CD4-positive, CD25-positive, alpha-beta regulatory T cell (primary cell): ENCODE results near the gene PSTK. TPM values are rescaled to one million over a fixed set of nuclear protein-coding genes. Genes with fewer than 3 reads are reported as not detected.

ENCODE experiments used
- ATAC-seq, 2 donors: fragments of 150-1000 bp; cut with Tn5 transposase; one replicate each; pipeline ENCODE4 v1.10.0; 2021; ENCODE audit warnings: low read depth in 2 of 2, moderate number of reproducible peaks in 2 of 2, moderate library complexity in 1 of 2
- DNase-seq, 3 donors: peaks; one replicate each; pipeline versions ENCODE4 v3.0.0 to v3.0.0-alpha.2; 2012 to 2022; ENCODE audit warnings: mixed read lengths in 1 of 3
- H3K27ac ChIP-seq: one replicate; pipeline ENCODE4 v1.7.0; 2013; ENCODE audit warnings: mild to moderate bottlenecking, low read length; ENCODE audit not compliant: insufficient read depth, poor library complexity, severe bottlenecking
- H3K27me3 ChIP-seq: one replicate; pipeline ENCODE4 v1.7.0; 2013; ENCODE audit warnings: low read length; ENCODE audit not compliant: control insufficient read depth, insufficient read depth
- H3K36me3 ChIP-seq: one replicate; pipeline ENCODE4 v1.7.0; 2013; ENCODE audit warnings: mild to moderate bottlenecking, low read length, moderate library complexity; ENCODE audit not compliant: control insufficient read depth, insufficient read depth
- H3K4me1 ChIP-seq: 2 replicates; pipeline ENCODE4 v1.7.0; 2013; ENCODE audit warnings: mild to moderate bottlenecking, low read length; ENCODE audit not compliant: insufficient read depth, control insufficient read depth, poor library complexity, severe bottlenecking
- H3K4me3 ChIP-seq: one replicate; pipeline ENCODE4 v1.7.0; 2013; ENCODE audit warnings: low read depth, mild to moderate bottlenecking, low read length, moderate library complexity
- H3K9me3 ChIP-seq, 2 experiments: 1 replicate in 1 of 2; 2 replicates in 1 of 2; pipeline ENCODE4 v1.7.0; 2013; ENCODE audit warnings: low read length in 2 of 2, mild to moderate bottlenecking in 1 of 2, moderate library complexity in 1 of 2; ENCODE audit not compliant: control insufficient read depth in 2 of 2
- H3K27ac Mint-ChIP-seq, 3 donors: one replicate each; pipeline ENCODE4 v1.8.0; 2020 to 2022; ENCODE audit warnings: mild to moderate bottlenecking in 3 of 3, mixed read lengths in 3 of 3, moderate library complexity in 2 of 3
- H3K27me3 Mint-ChIP-seq: one replicate; pipeline ENCODE4 v1.8.0; 2022; ENCODE audit warnings: mild to moderate bottlenecking, mixed read lengths
- H3K36me3 Mint-ChIP-seq: one replicate; pipeline ENCODE4 v1.8.0; 2020; ENCODE audit warnings: mixed read lengths
- H3K4me1 Mint-ChIP-seq, 4 donors: one replicate each; pipeline ENCODE4 v1.8.0; 2020 to 2022; ENCODE audit warnings: mixed read lengths in 4 of 4, mild to moderate bottlenecking in 1 of 4
- H3K4me3 Mint-ChIP-seq, 4 donors: one replicate each; pipeline ENCODE4 v1.8.0; 2020 to 2022; ENCODE audit warnings: mild to moderate bottlenecking in 4 of 4, mixed read lengths in 4 of 4, moderate library complexity in 3 of 4
- H3K9me3 Mint-ChIP-seq, 7 donors: one replicate each; pipeline ENCODE4 v1.8.0; 2020 to 2022; ENCODE audit warnings: mixed read lengths in 7 of 7, mild to moderate bottlenecking in 3 of 7, moderate library complexity in 2 of 7
- polyA plus RNA-seq, 4 donors: library from polyadenylated mRNA; unstranded; fragments of 300-500 nt; fragmentation: Illumina TruSeq; gene quantifications; one replicate each; pipeline ENCODE4 v1.2.3, GENCODE V29; 2021
- total RNA-seq: library from RNA; stranded (reverse); gene quantifications from one replicate; pipeline ENCODE4 v1.2.3, GENCODE V29; 2022

Gene PSTK
- total and polyA plus RNA-seq, 5 donors from 2014 or later, result 4.1 to 9.5 (median 8.4) TPM

- Histone ChIP-seq H3K4me3 (peak overlapping the region; percentile 85), H3K27me3 (no peaks in the 10 kb centered on the region), H3K4me1 (peaks cover 10% of the 10 kb centered on the region), H3K9me3 (no peaks in the 10 kb centered on the region), H3K36me3 (no peaks in the 10 kb centered on the region), H3K27ac (peak overlapping the region; percentile 45)
- ATAC-seq (no peak), DNase-seq (peak in 1 of 3 donors; percentile 38)
- peaks cover 8% of the 10 kb centered on the region for H3K27me3 Mint-ChIP-seq
- H3K4me1 Mint-ChIP-seq, result peaks cover 9 to 17% (median 14%) of the 10 kb centered on the region in 4 donors
- H3K4me3 Mint-ChIP-seq, result peak overlapping the region; percentile 89 to 95 (median 94)
- H3K27ac Mint-ChIP-seq, result peak overlapping the region in 2 of 3 donors; percentile 96 to 97
- no peaks in the 10 kb centered on the region for H3K9me3 Mint-ChIP-seq
- peaks cover 5% of the 10 kb centered on the region for H3K36me3 Mint-ChIP-seq
Observed at GRCh38 chr10:122981066-122981464, 864 bp downstream of the PSTK start.

DNA sequence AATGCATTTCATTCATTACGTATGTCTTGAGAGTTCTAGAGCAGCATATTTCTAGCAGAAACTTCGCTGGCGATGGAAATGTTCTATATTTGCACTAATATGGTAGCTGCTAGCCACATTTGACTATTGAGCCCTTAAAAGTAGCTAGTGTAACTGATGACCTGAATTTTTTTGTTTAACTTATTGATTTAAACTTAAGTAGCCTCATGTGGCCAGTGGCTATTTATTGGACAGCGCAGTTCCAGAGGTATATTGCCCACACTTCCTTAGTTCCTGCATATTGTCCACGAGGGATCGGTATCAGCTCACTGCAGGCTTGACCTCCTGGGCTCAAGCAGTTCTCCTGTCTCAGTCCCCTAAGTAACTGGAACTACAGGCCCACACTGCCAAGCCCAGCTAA is 3.7 kb downstream of the PSTK start:
- Mint-ChIP-seq H3K4me3 (peak overlapping the region in 1 of 4 donors; percentile 29), H3K4me1 (peaks cover 9 to 17% (median 16%) of the 10 kb centered on the region in 4 donors), H3K36me3 (peaks cover 16% of the 10 kb centered on the region), H3K9me3 (no peaks in the 10 kb centered on the region), H3K27ac (no peak overlapping the region), H3K27me3 (peaks cover 8% of the 10 kb centered on the region)
- Histone ChIP-seq H3K9me3 (no peaks in the 10 kb centered on the region), H3K36me3 (no peaks in the 10 kb centered on the region), H3K27ac (no peak overlapping the region), H3K27me3 (no peaks in the 10 kb centered on the region), H3K4me1 (peaks cover 10% of the 10 kb centered on the region), H3K4me3 (no peak overlapping the region)
- DNase-seq (no peak), ATAC-seq (no peak)

- Mint-ChIP-seq H3K9me3 (no peaks in the 10 kb centered on the region), H3K36me3 (peaks cover 16% of the 10 kb centered on the region), H3K4me1 (peaks cover 9 to 17% (median 15%) of the 10 kb centered on the region in 4 donors), H3K4me3 (no peak overlapping the region), H3K27ac (peak overlapping the region in 1 of 3 donors; percentile 2), H3K27me3 (peaks cover 8% of the 10 kb centered on the region)
- H3K4me3 ChIP-seq, result no peak overlapping the region
- H3K27ac ChIP-seq, result no peak overlapping the region
- ATAC-seq (no peak), DNase-seq (no peak)
- no peaks in the 10 kb centered on the region for H3K9me3 ChIP-seq
- H3K36me3 ChIP-seq, result no peaks in the 10 kb centered on the region
- no peaks in the 10 kb centered on the region for H3K27me3 ChIP-seq
- H3K4me1 ChIP-seq, result peaks cover 9% of the 10 kb centered on the region
Observed at GRCh38 chr10:122984708-122985107, 4.5 kb downstream of the PSTK start.

DNA sequence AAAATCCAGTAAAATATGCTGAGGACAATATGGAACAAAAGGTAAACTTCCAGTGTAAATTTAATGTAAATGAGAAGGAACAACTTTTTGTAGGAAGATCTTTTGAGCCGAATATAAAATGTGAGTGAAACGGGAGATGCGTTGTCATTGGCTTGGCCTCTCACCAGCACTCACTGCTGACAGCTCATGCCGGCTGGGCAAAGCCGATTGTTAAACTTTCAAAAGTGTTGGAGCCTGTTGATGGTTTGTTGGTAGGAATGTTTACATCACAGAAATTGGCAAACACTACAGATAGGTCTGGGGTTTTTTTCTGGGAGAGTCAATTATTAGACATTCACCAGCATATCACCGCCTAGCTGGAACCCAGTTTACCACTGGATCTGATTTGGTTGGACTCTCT is 6.1 kb downstream of the PSTK start:
- Mint-ChIP-seq H3K27me3 (no peaks in the 10 kb centered on the region), H3K27ac (no peak overlapping the region), H3K9me3 (no peaks in the 10 kb centered on the region), H3K4me1 (peaks cover under 1 to 7% (median 5%) of the 10 kb centered on the region in 4 donors), H3K36me3 (peaks cover 19% of the 10 kb centered on the region), H3K4me3 (no peak overlapping the region)
- no peak for ATAC-seq
- Histone ChIP-seq H3K9me3 (no peaks in the 10 kb centered on the region), H3K4me3 (no peak overlapping the region), H3K27me3 (no peaks in the 10 kb centered on the region), H3K27ac (no peak overlapping the region), H3K36me3 (no peaks in the 10 kb centered on the region), H3K4me1 (no peaks in the 10 kb centered on the region)
- DNase-seq, result no peak

GRCh38 chr10:122988501-122988900 is 8.3 kb downstream of the PSTK start:
- DNase-seq (no peak), ATAC-seq (no peak)
- Histone ChIP-seq H3K9me3 (no peaks in the 10 kb centered on the region), H3K27me3 (no peaks in the 10 kb centered on the region), H3K4me1 (no peaks in the 10 kb centered on the region), H3K4me3 (no peak overlapping the region), H3K27ac (no peak overlapping the region), H3K36me3 (peaks cover 6% of the 10 kb centered on the region)
- H3K36me3 Mint-ChIP-seq, result peaks cover 19% of the 10 kb centered on the region
- H3K4me3 Mint-ChIP-seq, result no peak overlapping the region
- H3K27ac Mint-ChIP-seq, result peak overlapping the region in 1 of 3 donors; percentile 59
- H3K4me1 Mint-ChIP-seq, result peaks cover 0 to 5% (median 5%) of the 10 kb centered on the region in 4 donors
- no peaks in the 10 kb centered on the region for H3K27me3 Mint-ChIP-seq
- H3K9me3 Mint-ChIP-seq, result no peaks in the 10 kb centered on the region

DNA sequence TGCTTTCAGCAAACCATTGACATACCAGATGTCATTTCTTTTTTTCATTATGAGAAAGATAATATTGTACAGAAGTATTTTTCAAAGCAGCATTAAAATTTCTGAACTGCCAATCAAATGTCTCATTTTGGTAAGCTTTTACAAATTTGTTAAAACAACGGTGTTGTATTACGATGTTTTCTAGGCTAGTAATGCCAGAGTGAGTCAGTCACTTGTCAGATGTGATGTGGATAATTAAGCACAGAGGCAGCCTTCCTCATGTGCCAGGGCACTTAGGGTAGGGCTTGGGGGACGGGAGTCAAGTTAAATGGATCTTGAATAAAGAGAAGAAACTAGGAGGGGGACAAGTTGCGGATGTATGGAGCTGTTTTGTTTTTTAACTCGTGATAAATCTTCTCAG is 10.1 kb downstream of the PSTK start:
- no peaks in the 10 kb centered on the region for H3K4me1 ChIP-seq
- Mint-ChIP-seq H3K4me3 (no peak overlapping the region), H3K36me3 (peaks cover 27% of the 10 kb centered on the region), H3K4me1 (peaks cover under 1 to 7% (median 5%) of the 10 kb centered on the region in 4 donors), H3K9me3 (no peaks in the 10 kb centered on the region), H3K27ac (peak overlapping the region; percentile 23 to 66 (median 28)), H3K27me3 (no peaks in the 10 kb centered on the region)
- peaks cover 24% of the 10 kb centered on the region for H3K36me3 ChIP-seq
- no peak for DNase-seq
- ATAC-seq, result no peak
- no peaks in the 10 kb centered on the region for H3K27me3 ChIP-seq
- no peak overlapping the region for H3K27ac ChIP-seq
- H3K4me3 ChIP-seq, result no peak overlapping the region
- H3K9me3 ChIP-seq, result no peaks in the 10 kb centered on the region

- Mint-ChIP-seq H3K36me3 (peaks cover 35% of the 10 kb centered on the region), H3K27ac (no peak overlapping the region), H3K4me1 (peaks cover 5 to 13% (median 10%) of the 10 kb centered on the region in 4 donors), H3K4me3 (no peak overlapping the region), H3K27me3 (no peaks in the 10 kb centered on the region), H3K9me3 (no peaks in the 10 kb centered on the region)
- Histone ChIP-seq H3K27me3 (no peaks in the 10 kb centered on the region), H3K9me3 (no peaks in the 10 kb centered on the region), H3K27ac (no peak overlapping the region), H3K36me3 (peaks cover 41% of the 10 kb centered on the region), H3K4me1 (no peaks in the 10 kb centered on the region), H3K4me3 (no peak overlapping the region)
- ATAC-seq, result no peak
- no peak for DNase-seq
Observed at GRCh38 chr10:122992031-122992585, 11.9 kb downstream of the PSTK start.

- Mint-ChIP-seq H3K9me3 (no peaks in the 10 kb centered on the region), H3K36me3 (peaks cover 41% of the 10 kb centered on the region), H3K27ac (peak overlapping the region in 1 of 3 donors; percentile 47), H3K4me1 (peaks cover 11 to 21% (median 16%) of the 10 kb centered on the region in 4 donors), H3K27me3 (no peaks in the 10 kb centered on the region), H3K4me3 (no peak overlapping the region)
- no peak overlapping the region for H3K4me3 ChIP-seq
- no peaks in the 10 kb centered on the region for H3K9me3 ChIP-seq
- peaks cover 2% of the 10 kb centered on the region for H3K4me1 ChIP-seq
- DNase-seq, result no peak
- ATAC-seq, result no peak
- H3K27me3 ChIP-seq, result no peaks in the 10 kb centered on the region
- H3K36me3 ChIP-seq, result peaks cover 48% of the 10 kb centered on the region
- no peak overlapping the region for H3K27ac ChIP-seq
Observed at GRCh38 chr10:122993797-122994336, 13.7 kb downstream of the PSTK start.
